ENCODE data around the gene PPAN.

Gene PPAN

DNA sequence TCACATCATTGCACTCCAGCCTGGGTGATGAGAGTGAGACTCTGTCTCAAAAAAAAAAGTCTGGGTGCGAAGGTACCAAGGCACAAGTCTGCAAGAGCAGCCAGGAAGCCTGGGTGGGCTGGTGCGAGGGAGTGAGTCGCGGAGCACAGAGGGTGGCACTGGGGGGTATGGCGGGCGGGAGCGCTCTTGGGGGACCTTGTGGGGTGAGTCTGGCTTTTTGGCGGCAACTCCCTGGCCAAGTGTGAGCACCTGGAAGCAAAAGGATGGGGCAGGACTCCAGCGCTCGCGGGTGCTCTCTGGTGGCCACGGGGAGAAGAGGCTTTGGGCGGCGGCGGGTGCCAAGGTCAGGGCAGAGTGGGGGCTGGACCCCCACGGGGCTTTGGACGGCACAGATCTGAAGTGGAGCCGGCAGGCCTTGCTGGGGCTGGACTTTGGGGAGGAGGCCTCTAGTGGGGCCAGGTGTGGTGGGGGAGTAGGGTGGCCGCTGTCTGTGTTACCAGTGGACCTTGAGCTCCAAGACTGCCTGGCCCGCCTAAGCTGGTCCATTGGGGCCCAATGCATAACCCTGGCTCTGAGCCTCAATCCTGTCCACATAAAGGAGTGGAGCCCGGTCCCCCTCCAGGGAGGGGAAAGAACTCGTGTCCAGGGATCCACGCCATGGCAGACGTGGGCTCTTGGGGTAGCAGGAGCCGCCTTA lies 6.9 kb downstream of the PPAN start:
- DNase-seq (ENCODE audit: low read depth in 2 of 2, low spot score in 1 of 2) = peak; percentile 44 to 49

DNA sequence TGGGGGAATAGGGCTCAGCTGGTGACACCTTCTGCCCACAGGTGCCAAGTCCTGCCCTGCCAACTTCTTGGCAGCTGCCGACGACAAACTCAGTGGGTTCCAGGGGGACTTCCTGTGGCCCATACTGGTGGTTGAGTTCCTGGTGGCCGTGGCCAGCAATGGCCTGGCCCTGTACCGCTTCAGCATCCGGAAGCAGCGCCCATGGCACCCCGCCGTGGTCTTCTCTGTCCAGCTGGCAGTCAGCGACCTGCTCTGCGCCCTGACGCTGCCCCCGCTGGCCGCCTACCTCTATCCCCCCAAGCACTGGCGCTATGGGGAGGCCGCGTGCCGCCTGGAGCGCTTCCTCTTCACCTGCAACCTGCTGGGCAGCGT lies 7.4 kb downstream of the PPAN start:
- DNase-seq (ENCODE audit: low read depth in 2 of 2, low spot score in 1 of 2) = no peak

DNA sequence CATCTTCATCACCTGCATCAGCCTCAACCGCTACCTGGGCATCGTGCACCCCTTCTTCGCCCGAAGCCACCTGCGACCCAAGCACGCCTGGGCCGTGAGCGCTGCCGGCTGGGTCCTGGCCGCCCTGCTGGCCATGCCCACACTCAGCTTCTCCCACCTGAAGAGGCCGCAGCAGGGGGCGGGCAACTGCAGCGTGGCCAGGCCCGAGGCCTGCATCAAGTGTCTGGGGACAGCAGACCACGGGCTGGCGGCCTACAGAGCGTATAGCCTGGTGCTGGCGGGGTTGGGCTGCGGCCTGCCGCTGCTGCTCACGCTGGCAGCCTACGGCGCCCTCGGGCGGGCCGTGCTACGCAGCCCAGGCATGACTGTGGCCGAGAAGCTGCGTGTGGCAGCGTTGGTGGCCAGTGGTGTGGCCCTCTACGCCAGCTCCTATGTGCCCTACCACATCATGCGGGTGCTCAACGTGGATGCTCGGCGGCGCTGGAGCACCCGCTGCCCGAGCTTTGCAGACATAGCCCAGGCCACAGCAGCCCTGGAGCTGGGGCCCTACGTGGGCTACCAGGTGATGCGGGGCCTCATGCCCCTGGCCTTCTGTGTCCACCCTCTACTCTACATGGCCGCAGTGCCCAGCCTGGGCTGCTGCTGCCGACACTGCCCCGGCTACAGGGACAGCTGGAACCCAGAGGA lies 7.9 kb downstream of the PPAN start:
- no peak for DNase-seq (ENCODE audit: low read depth in 2 of 2, low spot score in 1 of 2)

DNA sequence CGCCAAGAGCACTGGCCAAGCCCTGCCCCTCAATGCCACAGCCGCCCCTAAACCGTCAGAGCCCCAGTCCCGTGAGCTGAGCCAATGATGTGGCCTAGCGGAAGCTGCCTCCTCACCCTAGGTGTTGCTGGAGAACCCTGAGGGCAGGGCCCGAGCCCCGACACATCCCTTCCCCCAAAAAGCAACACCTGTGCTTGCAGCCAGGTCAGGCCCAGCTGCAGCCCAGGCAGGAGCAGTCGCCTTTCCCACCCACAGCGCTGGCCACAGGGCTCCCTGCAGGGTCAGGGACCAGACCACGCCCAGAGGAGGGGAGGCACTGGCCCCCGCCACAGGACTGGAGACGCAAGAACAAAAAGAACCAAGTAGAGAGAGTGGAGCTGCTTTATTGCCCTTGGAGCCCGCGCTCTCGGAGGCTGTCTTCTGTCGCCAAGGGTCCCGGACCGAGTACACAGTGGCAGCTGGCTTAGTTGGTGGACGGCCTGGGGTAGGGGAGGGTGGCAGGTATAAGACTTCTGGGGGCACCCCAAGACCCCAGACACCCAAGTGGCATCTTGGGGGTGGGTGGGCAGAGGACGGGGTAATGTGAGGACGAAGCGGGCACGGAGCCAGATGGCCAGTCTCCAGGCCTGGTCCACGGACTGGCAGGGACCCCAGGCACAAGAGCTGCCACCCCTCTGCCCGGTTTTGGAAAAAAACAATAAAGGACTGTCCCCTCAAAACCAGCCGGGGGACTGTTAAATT lies 8.7 kb downstream of the PPAN start:
- DNase-seq (ENCODE audit: low read depth in 2 of 2, low spot score in 1 of 2) = no peak

GRCh38 chr19:10115392-10116084 lies 9.4 kb downstream of the PPAN start:
- DNase-seq (ENCODE audit: low read depth in 2 of 2, low spot score in 1 of 2) = no peak

DNA sequence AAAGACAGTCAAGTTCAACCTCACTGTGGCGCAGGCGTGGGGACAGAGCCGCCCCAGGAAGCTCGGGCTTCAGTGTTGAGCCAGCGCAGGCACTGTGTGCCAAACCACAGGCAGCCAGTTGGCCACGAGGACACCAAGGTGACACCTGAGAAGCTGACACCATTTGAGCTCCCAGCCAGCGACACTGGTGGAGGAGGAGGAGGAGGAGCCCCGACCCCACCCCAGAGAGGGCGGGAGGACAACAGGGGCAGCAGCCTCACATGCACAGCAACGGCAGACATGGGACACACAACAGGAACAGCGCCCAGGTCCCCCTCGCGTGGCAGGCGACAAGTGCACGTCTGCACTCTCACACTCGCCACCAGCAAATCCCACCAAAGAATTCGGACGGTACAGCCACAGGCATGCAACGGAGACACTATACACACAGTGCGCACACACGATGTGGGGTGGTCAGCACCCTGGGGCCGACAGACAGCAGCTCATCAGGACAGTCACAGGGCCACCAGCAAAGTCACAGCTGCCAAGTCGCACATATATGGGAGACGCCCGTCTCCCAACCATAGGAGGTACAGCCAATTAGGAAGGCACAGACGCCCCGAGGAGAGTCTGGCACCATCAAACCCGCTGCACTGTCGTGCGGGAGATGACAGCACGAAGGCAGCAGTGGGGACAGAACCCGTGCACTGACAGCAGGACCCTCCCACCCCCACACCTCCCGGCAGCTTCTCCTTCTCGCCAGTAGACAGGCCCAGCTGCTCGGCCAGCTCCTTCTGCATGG lies 10.1 kb downstream of the PPAN start:
- no peak for DNase-seq (ENCODE audit: low read depth in 2 of 2, low spot score in 1 of 2)

- no peak for DNase-seq (ENCODE audit: low read depth in 2 of 2, low spot score in 1 of 2)
These were observed 10.9 kb downstream of the PPAN start for GRCh38 chr19:10116866-10117616.

GRCh38 chr19:10118960-10119359 lies 12.8 kb downstream of the PPAN start:
- DNase-seq (ENCODE audit: low read depth in 2 of 2, low spot score in 1 of 2) = no peak

DNA sequence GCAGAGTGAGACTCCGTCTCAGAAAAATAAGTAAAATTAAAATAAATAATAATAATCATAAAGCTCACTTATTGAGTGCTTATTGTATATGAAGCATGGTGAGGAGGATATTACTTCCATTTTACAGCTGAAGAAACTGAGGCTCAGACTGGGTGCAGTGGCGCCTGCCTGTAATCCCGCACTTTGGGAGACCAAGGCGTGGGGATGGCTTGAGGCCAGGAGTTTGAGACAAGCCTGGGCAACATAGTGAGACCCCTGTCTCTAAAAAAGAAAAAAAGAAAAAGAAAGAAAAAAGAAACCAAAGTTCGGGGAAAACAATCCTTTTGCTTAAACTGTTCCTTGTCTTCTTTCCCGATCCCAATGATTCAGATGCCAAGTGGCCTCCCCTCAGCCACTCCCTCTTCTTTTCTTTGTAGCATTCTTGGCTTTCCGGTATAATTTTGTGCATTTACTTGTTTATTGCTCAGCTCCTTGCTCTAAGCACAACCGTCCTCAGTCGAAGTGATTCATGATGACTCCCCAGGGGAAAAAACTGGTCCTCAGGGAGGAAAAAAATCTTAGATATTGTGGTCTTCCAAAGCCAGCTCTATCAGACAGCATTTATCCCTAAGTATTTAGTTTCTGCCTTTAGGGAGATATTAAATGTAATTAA lies 14.5 kb downstream of the PPAN start:
- no peak for DNase-seq (ENCODE audit: low read depth in 2 of 2, low spot score in 1 of 2)

GRCh38 chr19:10122045-10122444 lies 15.9 kb downstream of the PPAN start:
- no peak for DNase-seq (ENCODE audit: low read depth in 2 of 2, low spot score in 1 of 2)

- no peak for DNase-seq (ENCODE audit: low read depth in 2 of 2, low spot score in 1 of 2)
These were observed 18.3 kb downstream of the PPAN start for GRCh38 chr19:10124429-10124828.

GRCh38 chr19:10126213-10126639 lies 20.1 kb downstream of the PPAN start:
- DNase-seq (ENCODE audit: low read depth in 2 of 2, low spot score in 1 of 2) = no peak

DNA sequence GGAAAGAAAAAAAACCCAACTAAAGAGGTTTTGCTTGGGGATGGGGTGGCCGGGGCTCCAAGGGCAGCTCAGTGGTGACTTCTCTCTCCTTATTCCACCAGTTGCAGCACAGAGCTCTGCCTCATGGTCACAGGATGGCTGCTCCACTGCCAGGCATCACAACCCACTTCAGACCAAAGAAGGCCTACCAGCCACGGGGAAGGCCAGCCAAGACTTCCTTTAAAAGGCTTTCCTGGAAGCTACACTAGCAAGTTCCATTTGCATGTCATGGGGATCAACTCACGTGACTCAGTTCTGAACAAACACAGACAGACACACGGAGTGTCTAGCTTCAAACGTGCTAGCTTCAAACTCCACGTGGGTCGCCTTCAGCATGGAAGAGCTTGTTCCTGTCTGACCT lies 26.7 kb downstream of the PPAN start:
- no peak for DNase-seq (ENCODE audit: low read depth in 2 of 2, low spot score in 1 of 2)

DNA sequence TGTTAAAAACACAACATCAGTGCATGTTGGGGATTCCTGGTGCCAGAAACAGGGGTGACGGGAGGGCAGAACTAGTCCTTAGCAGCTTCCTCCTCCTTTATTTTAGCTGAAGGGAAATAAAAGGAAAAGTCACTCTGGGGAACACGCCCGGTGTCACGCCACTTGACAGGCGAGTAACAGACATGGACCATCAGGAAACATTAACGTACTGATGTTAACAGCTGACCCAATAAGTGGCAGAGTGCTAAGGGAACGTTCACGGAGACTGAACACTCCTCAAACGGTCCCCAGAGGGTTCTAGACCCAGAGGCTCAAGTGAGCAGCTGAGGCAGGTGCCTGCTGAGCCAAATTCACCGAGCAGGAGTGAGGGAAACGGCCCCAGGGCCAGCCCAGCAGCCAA lies 27.4 kb downstream of the PPAN start:
- DNase-seq (ENCODE audit: low read depth in 2 of 2, low spot score in 1 of 2) = no peak

DNA sequence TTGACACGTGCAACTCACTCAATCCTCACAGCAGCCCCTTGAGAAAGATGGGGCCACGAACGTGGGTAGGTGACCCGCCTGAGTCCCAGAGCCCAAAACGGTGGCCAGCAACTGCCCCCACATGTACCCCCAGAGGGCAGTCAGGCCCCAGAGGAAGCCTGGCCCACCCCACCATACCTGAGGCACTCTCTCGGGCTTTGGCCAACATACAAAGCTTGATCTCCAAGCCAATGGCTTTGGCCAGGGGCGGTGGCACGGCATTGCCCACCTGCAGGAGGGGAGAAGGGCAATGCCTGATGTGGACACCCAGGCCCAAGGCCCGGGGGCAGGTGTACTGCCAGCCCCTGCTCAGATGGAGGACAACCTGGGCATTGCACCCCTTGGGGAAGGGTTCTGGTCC lies 27.9 kb downstream of the PPAN start:
- no peak for DNase-seq (ENCODE audit: low read depth in 2 of 2, low spot score in 1 of 2)

- no peak for DNase-seq (ENCODE audit: low read depth in 2 of 2, low spot score in 1 of 2)
These were observed 29.6 kb downstream of the PPAN start for GRCh38 chr19:10135551-10136334.

- no peak for DNase-seq (ENCODE audit: low read depth in 2 of 2, low spot score in 1 of 2)
These were observed 30.8 kb downstream of the PPAN start for GRCh38 chr19:10136936-10137335.

GRCh38 chr19:10137751-10138682 lies 31.9 kb downstream of the PPAN start:
- DNase-seq (ENCODE audit: low read depth in 2 of 2, low spot score in 1 of 2) = no peak

Measured in stimulated activated CD8-positive, alpha-beta memory T cell treated with anti-CD3 and anti-CD28 coated beads, Interleukin-4, amount 100 ng/mL, for 4 hours (primary cell).